Glutamatergic neuron (in vitro differentiated cells): ENCODE measurements around the gene LMX1B. TPM values are rescaled to one million over a fixed set of nuclear protein-coding genes. Genes with fewer than 3 reads are reported as not detected.
A peak's percentile ranks its signal among the peaks of the same experiment; 100 is the strongest.

ENCODE experiments used
- DNase-seq: peaks from one replicate; pipeline ENCODE4 v3.0.0; 2022
- H3K27ac Mint-ChIP-seq: one replicate; pipeline ENCODE4 v1.8.0; 2020; ENCODE audit warnings: mild to moderate bottlenecking, mixed read lengths, inconsistent platforms; ENCODE audit not compliant: unreplicated experiment
- H3K27me3 Mint-ChIP-seq: one replicate; pipeline ENCODE4 v1.8.0; 2020; ENCODE audit warnings: mild to moderate bottlenecking, moderate library complexity, mixed read lengths, inconsistent platforms; ENCODE audit not compliant: unreplicated experiment
- H3K36me3 Mint-ChIP-seq: one replicate; pipeline ENCODE4 v1.8.0; 2020; ENCODE audit warnings: mild to moderate bottlenecking, mixed read lengths, inconsistent platforms; ENCODE audit not compliant: unreplicated experiment
- H3K4me1 Mint-ChIP-seq: one replicate; pipeline ENCODE4 v1.8.0; 2020; ENCODE audit warnings: mild to moderate bottlenecking, low read depth, mixed read lengths, inconsistent platforms; ENCODE audit not compliant: unreplicated experiment
- H3K4me3 Mint-ChIP-seq: one replicate; pipeline ENCODE4 v1.8.0; 2020; ENCODE audit warnings: mild to moderate bottlenecking, mixed read lengths, inconsistent platforms; ENCODE audit not compliant: unreplicated experiment
- H3K9me3 Mint-ChIP-seq: one replicate; pipeline ENCODE4 v1.8.0; 2020; ENCODE audit warnings: mild to moderate bottlenecking, moderate library complexity, mixed read lengths, inconsistent platforms; ENCODE audit not compliant: unreplicated experiment
- total RNA-seq: library from RNA; stranded (reverse); fragmentation: NEBNext Ultra II Directional; extraction: Animal tissue kit (Norgen Biotek cat#: 25700); gene quantifications from one replicate; pipeline ENCODE4 v1.2.1, GENCODE V29; 2021; ENCODE audit not compliant: unreplicated experiment
- TF ChIP-seq, protein P1 (sequence below): fragments of 200-600 bp; sonication (generic); IDR thresholded peaks from one replicate; pipeline ENCODE4 v1.5.0; 2021; ENCODE audit not compliant: partially characterized antibody, unreplicated experiment

LMX1B gene
- total RNA-seq, 1 donor from 2014 or later, result 0.27 TPM

DNA sequence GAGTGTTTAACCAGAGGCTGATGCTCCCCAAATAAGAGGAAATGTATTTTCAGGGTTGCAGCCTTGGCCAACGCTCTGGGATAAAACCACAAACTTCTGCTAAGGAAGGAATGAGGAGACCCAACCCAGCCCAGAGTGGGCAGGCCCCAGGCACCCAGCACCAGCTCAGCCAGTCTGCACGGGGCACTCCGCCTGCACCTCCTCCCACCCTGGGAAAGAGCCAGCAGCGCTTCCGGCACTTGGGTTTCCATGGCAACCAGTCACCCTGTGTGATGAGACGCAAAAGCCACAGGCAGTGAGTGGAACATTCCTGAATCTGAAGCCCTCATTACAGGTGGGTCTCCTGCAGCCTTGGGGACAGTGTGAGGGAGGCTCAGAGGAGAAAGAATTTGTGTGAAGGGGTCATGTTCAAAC, 105.9 kb downstream of the LMX1B start:
- Mint-ChIP-seq H3K27me3 (peaks cover 21% of the 10 kb centered on the region), H3K4me3 (no peak overlapping the region), H3K36me3 (peaks cover 4% of the 10 kb centered on the region), H3K27ac (no peak overlapping the region), H3K9me3 (peaks cover 3% of the 10 kb centered on the region), H3K4me1 (peaks cover 8% of the 10 kb centered on the region)
- TF ChIP-seq, protein P1, sequence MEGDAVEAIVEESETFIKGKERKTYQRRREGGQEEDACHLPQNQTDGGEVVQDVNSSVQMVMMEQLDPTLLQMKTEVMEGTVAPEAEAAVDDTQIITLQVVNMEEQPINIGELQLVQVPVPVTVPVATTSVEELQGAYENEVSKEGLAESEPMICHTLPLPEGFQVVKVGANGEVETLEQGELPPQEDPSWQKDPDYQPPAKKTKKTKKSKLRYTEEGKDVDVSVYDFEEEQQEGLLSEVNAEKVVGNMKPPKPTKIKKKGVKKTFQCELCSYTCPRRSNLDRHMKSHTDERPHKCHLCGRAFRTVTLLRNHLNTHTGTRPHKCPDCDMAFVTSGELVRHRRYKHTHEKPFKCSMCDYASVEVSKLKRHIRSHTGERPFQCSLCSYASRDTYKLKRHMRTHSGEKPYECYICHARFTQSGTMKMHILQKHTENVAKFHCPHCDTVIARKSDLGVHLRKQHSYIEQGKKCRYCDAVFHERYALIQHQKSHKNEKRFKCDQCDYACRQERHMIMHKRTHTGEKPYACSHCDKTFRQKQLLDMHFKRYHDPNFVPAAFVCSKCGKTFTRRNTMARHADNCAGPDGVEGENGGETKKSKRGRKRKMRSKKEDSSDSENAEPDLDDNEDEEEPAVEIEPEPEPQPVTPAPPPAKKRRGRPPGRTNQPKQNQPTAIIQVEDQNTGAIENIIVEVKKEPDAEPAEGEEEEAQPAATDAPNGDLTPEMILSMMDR, result no peak
- peak; percentile 72 for DNase-seq

DNA sequence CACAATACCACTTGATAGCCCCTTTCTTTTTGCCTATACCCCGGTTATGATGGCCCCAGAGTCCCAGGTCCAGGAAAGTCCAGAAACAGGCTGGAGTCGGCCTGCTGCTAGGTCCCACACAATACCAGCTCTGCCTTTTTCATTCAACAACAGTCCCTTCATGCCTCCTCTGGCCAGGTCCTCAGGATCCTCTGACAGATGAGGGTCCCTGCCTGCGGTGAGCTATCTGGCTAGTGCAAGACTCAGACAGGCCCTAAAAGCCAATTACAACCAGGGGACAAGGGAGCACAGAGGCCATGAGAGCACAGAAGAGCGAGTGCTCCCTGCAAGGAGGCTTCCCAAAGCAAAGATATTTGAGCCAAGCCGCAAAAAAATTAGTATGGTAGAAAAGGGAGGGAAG, 106.3 kb downstream of the LMX1B start:
- Mint-ChIP-seq H3K36me3 (peaks cover 4% of the 10 kb centered on the region), H3K9me3 (peaks cover 3% of the 10 kb centered on the region), H3K27ac (no peak overlapping the region), H3K4me1 (peaks cover 8% of the 10 kb centered on the region), H3K4me3 (no peak overlapping the region), H3K27me3 (peaks cover 21% of the 10 kb centered on the region)
- TF ChIP-seq, protein P1, result no peak
- no peak for DNase-seq

DNA sequence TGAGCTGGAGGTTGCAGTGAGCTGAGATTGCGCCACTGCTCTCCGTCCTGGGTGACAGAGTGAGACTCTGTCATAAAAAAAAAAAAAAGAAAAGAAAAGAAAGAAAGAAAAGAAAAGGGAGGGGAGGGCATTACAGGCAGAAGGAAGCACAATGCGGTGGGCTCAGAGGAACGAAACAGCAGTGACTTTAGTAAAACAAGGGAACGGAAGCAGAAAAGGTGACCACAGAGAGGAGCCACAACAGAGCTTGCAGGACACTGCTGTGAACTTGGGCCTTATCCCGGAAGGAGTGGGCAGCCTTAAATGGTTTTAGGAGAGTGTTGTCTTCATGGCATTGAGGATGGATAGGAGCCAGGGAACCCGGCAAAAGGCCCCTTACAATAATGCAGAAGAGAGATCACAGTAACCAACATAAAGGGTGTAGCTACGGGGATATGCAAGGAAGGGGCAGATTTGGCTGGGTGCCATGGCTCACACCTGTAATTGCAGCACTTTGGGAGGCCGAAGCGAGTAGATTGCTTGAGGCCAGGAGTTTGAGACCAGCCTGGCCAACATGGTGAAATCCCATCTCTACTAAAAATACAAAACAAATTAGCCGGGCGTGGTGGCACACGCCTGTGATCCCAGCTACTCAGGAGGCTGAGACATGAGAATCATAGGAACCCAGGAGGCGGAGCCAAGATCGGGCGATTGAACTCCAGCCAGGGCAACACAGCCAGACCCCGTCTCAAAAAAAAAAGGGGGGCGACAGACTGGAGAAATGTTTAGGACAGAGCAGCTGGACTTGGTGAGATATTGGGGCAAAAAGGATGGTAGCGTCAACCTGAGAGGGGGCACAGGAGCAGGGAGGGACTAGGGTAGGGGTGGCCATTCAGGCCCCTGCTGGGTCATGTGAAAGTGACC, 107.2 kb downstream of the LMX1B start:
- no peak overlapping the region for H3K27ac Mint-ChIP-seq
- H3K27me3 Mint-ChIP-seq, result peaks cover 21% of the 10 kb centered on the region
- peaks cover 4% of the 10 kb centered on the region for H3K36me3 Mint-ChIP-seq
- H3K4me3 Mint-ChIP-seq, result no peak overlapping the region
- DNase-seq, result no peak
- peaks cover 3% of the 10 kb centered on the region for H3K9me3 Mint-ChIP-seq
- H3K4me1 Mint-ChIP-seq, result peaks cover 8% of the 10 kb centered on the region
- TF ChIP-seq, protein P1, result no peak

DNA sequence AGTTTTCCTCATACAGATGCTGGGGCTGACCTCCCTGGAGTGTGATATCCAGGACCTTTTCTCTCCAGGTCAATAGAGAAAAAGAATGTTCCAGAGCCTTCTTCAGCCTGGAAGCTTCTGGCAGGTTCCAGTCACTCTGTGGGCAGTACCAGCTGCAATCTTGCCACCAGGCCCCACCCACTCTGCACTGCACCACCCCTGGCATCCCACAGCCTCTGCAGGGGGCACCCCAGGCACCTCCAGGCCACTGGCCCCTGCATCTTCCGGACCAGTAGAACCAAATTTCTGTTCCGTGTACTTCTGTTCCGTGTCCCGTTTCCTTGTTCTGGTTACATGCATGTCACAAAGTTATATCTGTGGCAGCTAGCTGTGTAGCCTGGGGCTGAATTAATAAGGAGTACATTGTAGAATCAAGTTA, 107.8 kb downstream of the LMX1B start:
- Mint-ChIP-seq H3K27me3 (peaks cover 22% of the 10 kb centered on the region), H3K9me3 (peaks cover 3% of the 10 kb centered on the region), H3K4me1 (peaks cover 8% of the 10 kb centered on the region), H3K27ac (no peak overlapping the region), H3K4me3 (no peak overlapping the region), H3K36me3 (peaks cover 4% of the 10 kb centered on the region)
- TF ChIP-seq, protein P1, result no peak
- no peak for DNase-seq
